RWPE1 (cell line): Measurements from ENCODE around the gene PSTPIP1.

Source experiments
- CTCF ChIA-PET: fragments of 350-600 bp; sonication (Branson Sonifier 250); formaldehyde crosslinking; extraction: SDS; loops from one replicate; lab custom pipeline; 2021; lab: Yijun Ruan, JAX
- POLR2A ChIA-PET: fragments of 400-600 bp; formaldehyde crosslinking; extraction: SDS; loops from one replicate; lab custom pipeline; 2020; ENCODE audit warnings: antibody characterized with exemption; ENCODE audit not compliant: low non-redundant PET; lab: Yijun Ruan, JAX
- DNase-seq: peaks from one replicate; pipeline ENCODE4 v3.0.0; 2012; ENCODE audit warnings: low spot score
- H3K27ac ChIP-seq: fragments of 450-650 bp; 2 replicates; pipeline ENCODE4 v1.5.1; 2017
- CTCF ChIP-seq: fragments of 450-650 bp; conservative IDR thresholded peaks from 2 replicates; pipeline ENCODE4 v1.5.1; 2017; ENCODE audit warnings: low read depth, mild to moderate bottlenecking

The PSTPIP1 gene

DNA sequence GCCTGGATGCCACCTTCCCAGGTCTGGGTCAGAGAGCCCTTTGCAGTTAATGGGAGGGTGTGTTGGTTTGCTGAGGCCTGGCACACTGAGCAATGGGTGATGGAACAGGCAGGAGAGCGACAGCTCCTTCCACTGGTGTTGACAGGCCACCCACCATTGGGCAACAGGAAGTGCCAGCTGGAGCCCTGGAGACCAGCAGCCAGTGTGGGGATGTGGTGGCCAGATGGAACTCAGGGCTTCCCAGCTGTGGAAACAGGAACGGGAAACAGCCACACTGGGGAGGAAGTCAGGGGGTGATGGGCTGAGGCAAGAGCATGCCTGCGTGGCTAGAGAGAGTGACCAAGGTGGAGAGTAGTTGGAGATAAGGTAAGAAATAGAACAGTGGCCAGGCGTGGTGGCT, 9.3 kb downstream of the PSTPIP1 start:
- CTCF ChIA-PET, result no interaction called here
- DNase-seq, result no peak
- POLR2A ChIA-PET, result no interaction called here
- no peak overlapping the region for H3K27ac ChIP-seq
- no peak for TF ChIP-seq CTCF

GRCh38 chr15:77009176-77009575, 14.2 kb downstream of the PSTPIP1 start:
- no peak overlapping the region for H3K27ac ChIP-seq
- no peak for TF ChIP-seq CTCF
- CTCF ChIA-PET, result interaction anchor here (0.5 kb wide), 1 partner anchor 38 kb away, joined by 4 read pairs; no protein-coding TSS in a partner anchor
- POLR2A ChIA-PET, result no interaction called here
- no peak for DNase-seq

DNA sequence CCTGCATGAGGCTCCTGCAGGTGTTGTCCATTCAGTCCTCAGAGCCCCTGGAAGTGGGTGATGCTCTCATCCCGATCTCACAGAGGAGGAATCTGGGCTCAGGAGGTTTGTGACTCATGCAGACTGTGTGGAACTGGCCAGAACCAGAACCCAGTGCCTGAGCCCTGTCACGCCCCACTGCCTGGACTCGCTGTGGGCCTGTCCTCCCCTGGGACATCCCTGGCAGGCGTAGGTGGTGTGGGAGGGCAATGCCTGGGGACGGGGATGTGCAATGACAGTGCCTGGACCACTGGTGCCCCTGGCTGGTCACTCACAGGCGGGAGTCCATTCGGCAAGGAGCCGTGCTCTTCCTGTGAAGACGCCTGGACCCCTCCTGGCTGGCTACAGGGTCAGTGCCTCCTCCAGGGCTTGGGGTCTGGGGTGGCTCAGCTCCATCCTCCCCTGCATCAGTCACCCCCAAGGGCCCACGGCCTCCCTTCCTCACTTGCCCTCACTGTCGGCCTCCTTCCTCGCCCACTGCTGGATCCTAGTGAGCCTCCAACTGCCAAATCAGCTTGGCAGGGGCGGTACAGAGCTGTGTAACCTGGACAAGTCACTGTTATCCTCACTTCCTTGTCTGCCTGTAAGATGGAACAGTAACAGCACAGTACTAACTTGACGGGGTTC, 14.9 kb downstream of the PSTPIP1 start:
- CTCF ChIA-PET, result no interaction called here
- H3K27ac ChIP-seq, result no peak overlapping the region
- peak; percentile 26 for DNase-seq
- POLR2A ChIA-PET, result no interaction called here
- TF ChIP-seq CTCF, result no peak

GRCh38 chr15:77010312-77010686, 15.4 kb downstream of the PSTPIP1 start:
- POLR2A ChIA-PET, result no interaction called here
- no peak for DNase-seq
- CTCF ChIA-PET, result no interaction called here
- no peak for TF ChIP-seq CTCF
- H3K27ac ChIP-seq, result no peak overlapping the region

DNA sequence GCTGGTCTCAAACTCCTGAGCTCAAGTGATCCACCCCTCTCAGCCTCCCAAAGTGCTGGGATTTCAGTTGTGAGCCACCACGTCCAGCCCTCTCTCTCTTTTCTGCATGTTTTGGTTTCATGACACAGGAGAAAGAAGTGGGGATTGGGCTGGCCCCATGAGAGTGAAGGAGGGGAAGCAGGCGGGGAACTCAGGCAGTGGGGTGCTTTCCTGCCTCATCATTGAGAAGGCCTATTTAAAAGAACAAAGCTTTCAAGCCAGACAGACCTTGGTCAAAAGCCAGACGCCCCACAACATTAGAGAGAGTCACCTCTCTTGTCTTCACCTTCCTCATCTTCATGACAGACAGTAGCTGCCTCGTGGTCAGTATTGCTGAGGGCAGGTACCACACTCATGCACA, 15.9 kb downstream of the PSTPIP1 start:
- no peak overlapping the region for H3K27ac ChIP-seq
- no peak for TF ChIP-seq CTCF
- POLR2A ChIA-PET, result no interaction called here
- DNase-seq, result no peak
- CTCF ChIA-PET, result interaction anchor here (0.5 to 0.7 kb wide), 2 partner anchors 41 to 872 kb away, joined by 3 read pairs; no protein-coding TSS in a partner anchor

GRCh38 chr15:77012117-77012712, 17.3 kb downstream of the PSTPIP1 start:
- ChIA-PET CTCF (no interaction called here), POLR2A (no interaction called here)
- no peak for DNase-seq
- no peak for TF ChIP-seq CTCF
- no peak overlapping the region for H3K27ac ChIP-seq
